HG03439 (cell line): ENCODE data around the gene SLAMF6.
A peak's percentile ranks its signal among the peaks of the same experiment; 100 is the strongest.

Experiments
- ATAC-seq: cut with Tn5 transposase; IDR thresholded peaks from one replicate; pipeline ENCODE4 v1.9.1; 2021; ENCODE audit warnings: mild to moderate bottlenecking, moderate library complexity; ENCODE audit not compliant: unreplicated experiment

Gene SLAMF6

DNA sequence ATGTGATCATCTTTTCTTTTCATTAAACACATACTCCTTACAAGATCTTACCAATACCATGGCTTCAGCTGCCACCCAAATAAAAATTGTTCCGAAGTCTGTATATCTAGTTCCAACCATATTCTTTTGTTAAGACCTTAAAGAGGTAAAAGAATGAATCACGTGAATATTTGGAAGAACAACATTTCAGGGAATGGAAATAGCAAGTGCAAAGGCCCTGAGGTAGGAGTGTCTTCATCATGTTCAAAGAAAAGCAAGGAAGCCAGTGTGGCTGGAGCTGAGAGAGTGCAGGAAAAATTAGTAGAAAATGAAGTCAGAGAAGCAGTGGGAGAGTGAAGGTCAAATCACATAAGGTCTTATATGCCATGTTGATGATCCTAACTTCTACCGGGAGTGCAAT, 50.9 kb downstream of the SLAMF6 start:
- ATAC-seq = no peak

DNA sequence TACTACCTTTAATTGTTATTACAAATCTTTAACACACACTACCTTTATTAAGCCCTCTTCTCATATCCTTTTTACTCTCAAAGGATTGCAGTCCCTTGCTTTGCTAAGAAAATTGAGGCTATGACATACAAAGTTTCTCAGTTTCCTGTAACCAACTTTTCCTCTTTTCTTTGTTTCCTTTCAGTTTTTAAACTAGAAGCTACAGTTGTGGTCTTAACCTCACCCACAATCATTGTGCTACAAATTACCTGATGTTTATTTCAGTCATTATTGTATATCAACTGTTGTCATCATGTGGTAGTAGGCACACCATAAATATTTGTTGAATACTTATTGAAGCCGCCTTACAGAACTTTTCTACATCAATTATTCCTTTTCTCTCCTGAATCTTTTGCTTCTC, 51.8 kb downstream of the SLAMF6 start:
- no peak for ATAC-seq

DNA sequence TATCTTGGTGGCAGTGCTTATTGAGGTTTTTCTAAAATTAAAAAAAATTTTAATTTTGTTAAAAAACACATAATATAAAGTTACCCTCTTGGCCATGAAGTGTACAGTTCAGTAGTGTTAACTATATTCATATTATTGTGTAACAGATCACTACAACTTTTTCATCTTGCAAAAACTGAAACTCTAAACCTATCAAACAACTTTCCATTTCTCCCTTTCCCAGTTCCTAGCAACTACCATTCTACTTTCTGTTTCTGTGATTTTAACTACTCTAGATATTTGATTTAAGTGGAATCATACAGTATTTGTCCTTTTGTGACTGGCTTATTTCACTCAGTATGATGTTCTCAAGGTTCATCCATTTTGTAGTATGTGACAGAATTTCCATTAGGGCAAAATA, 55.5 kb downstream of the SLAMF6 start:
- no peak for ATAC-seq

DNA sequence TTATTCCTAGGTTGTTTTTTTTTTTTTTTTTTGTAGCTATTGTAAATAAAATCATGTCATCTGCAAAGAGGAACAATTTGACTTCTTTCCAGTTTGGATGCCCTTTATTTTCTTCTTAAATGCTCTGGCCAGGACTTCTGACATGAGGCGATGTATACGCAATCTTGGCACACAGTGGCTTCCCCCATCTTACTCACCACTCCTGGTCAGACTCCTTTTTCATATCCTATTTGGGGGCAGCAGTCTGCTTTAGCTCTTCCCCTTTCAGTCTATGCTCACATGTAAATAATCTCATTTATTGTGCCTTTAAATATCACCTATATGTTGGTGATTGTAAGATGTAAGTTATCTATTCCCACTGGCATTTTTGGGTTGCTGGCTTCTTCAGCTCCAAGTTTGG, 56.1 kb downstream of the SLAMF6 start:
- no peak for ATAC-seq

DNA sequence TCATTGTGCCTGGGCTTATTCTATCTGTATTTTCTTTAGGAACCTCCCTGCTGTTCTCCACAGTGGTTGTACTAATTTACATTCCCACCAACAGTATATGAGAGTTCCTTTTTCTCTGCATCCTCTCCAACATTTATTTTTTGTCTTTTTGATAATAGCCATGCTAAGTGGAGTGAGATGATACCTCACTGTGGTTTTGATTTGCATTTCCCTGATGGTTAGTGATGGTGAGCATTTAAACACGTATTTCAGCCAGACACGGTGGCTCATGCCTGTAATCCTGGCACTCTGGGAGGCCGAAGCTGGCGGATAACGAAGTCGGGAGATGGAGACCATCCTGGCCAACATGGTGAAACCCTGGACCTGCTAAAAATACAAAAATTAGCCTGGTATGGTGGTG, 57.9 kb downstream of the SLAMF6 start:
- ATAC-seq = no peak

GRCh38 chr1:160460683-160461287, 62.3 kb downstream of the SLAMF6 start:
- no peak for ATAC-seq

- no peak for ATAC-seq
These were observed 62.8 kb downstream of the SLAMF6 start for GRCh38 chr1:160460214-160460642.

GRCh38 chr1:160459687-160460086, 63.4 kb downstream of the SLAMF6 start:
- no peak for ATAC-seq

DNA sequence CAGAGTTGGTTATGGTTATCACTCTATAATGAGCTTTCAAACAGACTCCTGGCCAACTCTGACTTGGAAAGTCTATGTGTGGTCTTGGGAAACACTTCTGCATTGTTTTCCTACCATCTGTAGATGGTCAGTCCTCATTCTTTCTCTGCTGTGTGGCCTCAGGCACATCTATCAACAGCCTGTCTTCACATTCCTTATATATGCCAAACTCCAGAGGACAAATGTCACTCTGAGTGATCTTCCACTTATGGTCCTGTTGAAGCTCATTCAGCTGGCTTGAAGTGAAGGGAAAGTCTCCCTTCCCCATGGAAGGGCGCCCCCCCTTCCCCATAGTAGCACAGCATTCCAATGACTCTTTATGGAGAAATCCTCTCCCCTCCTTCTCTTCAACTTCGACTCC, 64.0 kb downstream of the SLAMF6 start:
- no peak for ATAC-seq

DNA sequence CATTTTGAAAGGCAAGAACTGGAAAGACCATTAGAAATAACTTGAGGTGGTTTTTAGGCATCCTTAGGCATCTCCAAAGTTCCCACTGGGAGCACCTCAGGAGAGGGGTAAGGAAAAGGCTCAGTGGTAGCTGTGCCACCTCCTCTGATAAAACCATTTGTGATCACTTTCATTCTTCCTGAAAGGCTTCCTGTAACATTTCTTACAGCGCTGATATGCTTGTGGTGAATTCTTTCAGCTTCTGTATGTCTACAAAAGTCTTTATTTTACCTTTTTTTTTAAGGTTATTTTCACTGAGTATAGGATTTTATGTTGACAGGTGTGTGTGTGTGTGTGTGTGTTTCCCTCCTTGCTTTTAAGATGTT, 67.9 kb downstream of the SLAMF6 start:
- no peak for ATAC-seq

- ATAC-seq = no peak
These were observed 68.5 kb downstream of the SLAMF6 start for GRCh38 chr1:160454371-160455152.

- ATAC-seq = peak; percentile 52
These were observed 69.6 kb downstream of the SLAMF6 start for GRCh38 chr1:160453443-160453842.

DNA sequence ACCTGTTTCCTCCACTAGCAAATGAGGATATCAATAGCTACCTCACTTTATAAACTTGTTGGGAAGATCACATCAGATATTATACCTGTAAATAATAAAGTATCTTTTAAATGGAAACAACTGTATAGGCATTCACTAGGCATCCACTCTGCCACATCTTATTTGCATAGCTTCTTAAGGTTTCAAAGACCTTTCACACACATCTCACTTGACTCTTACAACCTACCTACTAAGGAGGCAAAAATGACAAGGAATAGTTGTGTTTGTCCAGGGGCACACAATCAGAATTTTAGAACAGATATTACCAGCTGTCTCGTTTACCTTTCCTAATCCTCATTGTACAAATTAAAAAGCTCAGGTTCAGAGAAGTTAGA, 71.2 kb downstream of the SLAMF6 start:
- peak; percentile 39 for ATAC-seq

GRCh38 chr1:160451119-160451858, 71.8 kb downstream of the SLAMF6 start:
- no peak for ATAC-seq

DNA sequence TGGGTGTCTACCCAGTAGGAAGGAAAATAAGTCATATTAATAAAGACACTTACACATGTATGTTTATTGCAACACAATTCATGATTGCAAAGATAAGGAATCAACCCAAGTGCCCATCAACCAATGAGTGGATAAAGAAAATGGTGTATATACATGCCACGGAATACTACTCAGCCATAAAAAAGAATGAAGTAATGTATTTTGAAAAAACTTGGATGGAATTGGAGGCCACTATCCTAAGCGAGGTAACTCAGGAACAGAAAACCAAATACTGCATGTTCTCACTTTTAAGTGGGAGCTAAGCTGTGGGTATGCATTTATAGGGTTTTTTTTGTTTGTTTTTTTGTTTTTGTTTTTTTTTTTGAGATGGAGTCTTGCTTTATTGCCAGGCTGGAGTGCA, 73.6 kb downstream of the SLAMF6 start:
- no peak for ATAC-seq

- ATAC-seq = no peak
These were observed 76.0 kb downstream of the SLAMF6 start for GRCh38 chr1:160446945-160447600.

DNA sequence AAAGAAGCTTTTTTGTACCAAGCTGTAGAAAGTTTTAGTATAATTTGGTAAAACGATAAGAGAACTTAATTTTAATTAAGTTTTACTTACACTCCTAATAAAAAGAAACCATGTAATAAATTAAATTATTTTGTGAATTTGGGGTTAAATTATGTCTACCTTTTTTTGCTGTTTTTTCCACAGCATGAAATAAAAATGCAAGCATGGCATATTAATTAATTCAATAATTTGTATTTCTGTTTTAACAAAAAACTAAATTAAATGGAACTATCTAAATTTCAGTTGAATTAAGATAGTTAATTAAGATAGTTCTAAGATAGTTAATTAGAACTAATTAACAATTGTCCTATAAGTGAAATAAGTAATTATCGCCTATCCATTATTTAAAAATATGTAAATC, 83.3 kb downstream of the SLAMF6 start:
- no peak for ATAC-seq

GRCh38 chr1:160438935-160439334, 84.1 kb downstream of the SLAMF6 start:
- no peak for ATAC-seq

DNA sequence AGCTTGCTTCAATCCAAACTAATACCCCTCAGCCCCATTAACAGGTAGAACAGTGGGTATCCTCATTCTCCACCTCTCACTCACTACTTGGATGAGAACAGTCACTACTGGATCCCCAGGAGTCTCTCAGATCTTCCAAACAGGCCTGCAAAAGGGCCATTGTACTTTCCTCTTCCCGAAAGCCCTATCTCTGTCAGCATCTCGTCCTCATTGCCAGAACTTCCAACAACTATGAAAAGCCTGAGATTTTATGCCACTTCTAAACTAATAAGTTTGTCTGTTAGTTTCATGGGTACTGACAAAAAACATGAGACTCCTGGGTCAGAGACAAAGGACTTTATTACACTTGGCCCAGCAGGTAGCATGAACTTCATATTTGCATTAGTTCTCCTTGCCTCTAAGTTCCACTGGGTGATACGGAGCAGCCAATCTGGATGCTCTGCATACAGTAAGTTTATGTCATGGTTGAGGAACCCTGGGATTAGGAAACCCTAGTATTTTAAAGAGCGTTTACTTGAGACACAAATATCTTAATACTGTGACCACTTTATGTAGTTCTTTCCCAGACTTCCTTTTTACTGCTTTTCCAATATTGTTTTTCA, 84.6 kb downstream of the SLAMF6 start:
- ATAC-seq = no peak

- ATAC-seq = peak; percentile 80
These were observed 85.4 kb downstream of the SLAMF6 start for GRCh38 chr1:160437432-160438316.
